ENCODE results near the gene KIF1B. TPM values are rescaled to one million over a fixed set of nuclear protein-coding genes. Genes with fewer than 3 reads are reported as not detected.

Gene KIF1B
- total RNA-seq, 1 experiment from 2014 or later: 70.1 TPM

GRCh38 chr1:10320336-10320735 is 110.0 kb downstream of the KIF1B start:
- Mint-ChIP-seq H3K27me3 (ENCODE audit: low read depth) (no peaks in the 10 kb centered on the region), H3K9me3 (no peaks in the 10 kb centered on the region), H3K27ac (peak overlapping the region; percentile 7; the same call in 1 of the 2 replicates), H3K4me3 (no peak overlapping the region), H3K36me3 (peaks cover 18% of the 10 kb centered on the region), H3K4me1 (peaks cover 26% of the 10 kb centered on the region)
- ChIA-PET CTCF (interaction anchor here (1.0 kb wide), 1 partner anchor 111 kb away, joined by 3 read pairs; no protein-coding TSS in a partner anchor), POLR2A (no interaction called here)
- TF ChIP-seq FOXP4 (CRISPR knock-in tag; IDR thresholded peaks at IDR 0.05) (no peak), ATF6 (CRISPR knock-in tag; IDR thresholded peaks at IDR 0.05) (no peak), PREB (CRISPR knock-in tag; IDR thresholded peaks at IDR 0.05; ENCODE audit: borderline replicate concordance) (no peak), ZNF121 (CRISPR knock-in tag; IDR thresholded peaks at IDR 0.05) (no peak), IRF1 (CRISPR knock-in tag; IDR thresholded peaks at IDR 0.05) (no peak), PRRX2 (CRISPR knock-in tag; IDR thresholded peaks at IDR 0.05) (no peak), ESRRA (CRISPR knock-in tag; IDR thresholded peaks at IDR 0.05; ENCODE audit: borderline replicate concordance) (no peak), CREM (CRISPR knock-in tag; IDR thresholded peaks at IDR 0.05) (no peak)
- ATAC-seq: no peak
- DNase-seq (ENCODE audit: low spot score): no peak

- H3K9me3 Mint-ChIP-seq: no peaks in the 10 kb centered on the region
- H3K27me3 Mint-ChIP-seq (ENCODE audit: low read depth): no peaks in the 10 kb centered on the region
- peaks cover 24% of the 10 kb centered on the region for H3K4me1 Mint-ChIP-seq
- DNase-seq (ENCODE audit: low spot score) (no peak), ATAC-seq (no peak)
- no peak overlapping the region for H3K4me3 Mint-ChIP-seq
- H3K27ac Mint-ChIP-seq: no peak overlapping the region
- ChIA-PET POLR2A (no interaction called here), CTCF (interaction anchor here (1.4 kb wide), 1 partner anchor 16 kb away, joined by 4 read pairs; no protein-coding TSS in a partner anchor)
- TF ChIP-seq ZNF121 (CRISPR knock-in tag; IDR thresholded peaks at IDR 0.05) (peak; percentile 78; the same call in 1 of the 2 replicates), NR2C2 (CRISPR knock-in tag; IDR thresholded peaks at IDR 0.05) (no peak)
- peaks cover 30% of the 10 kb centered on the region for H3K36me3 Mint-ChIP-seq
Observed at GRCh38 chr1:10322821-10323220, 112.5 kb downstream of the KIF1B start.

GRCh38 chr1:10324627-10325026 is 114.3 kb downstream of the KIF1B start:
- no peak overlapping the region for H3K27ac Mint-ChIP-seq
- CTCF ChIA-PET: no interaction called here
- no peak overlapping the region for H3K4me3 Mint-ChIP-seq
- TF ChIP-seq JAZF1 (CRISPR knock-in tag; IDR thresholded peaks at IDR 0.05) (no peak), FOXJ3 (CRISPR knock-in tag; IDR thresholded peaks at IDR 0.05; ENCODE audit: borderline replicate concordance) (no peak), PRRX2 (CRISPR knock-in tag; IDR thresholded peaks at IDR 0.05) (no peak), TEAD1 (CRISPR knock-in tag; IDR thresholded peaks at IDR 0.05) (no peak)
- POLR2A ChIA-PET: no interaction called here
- H3K27me3 Mint-ChIP-seq (ENCODE audit: low read depth): no peaks in the 10 kb centered on the region
- peaks cover 8% of the 10 kb centered on the region for H3K4me1 Mint-ChIP-seq
- no peak for DNase-seq (ENCODE audit: low spot score)
- H3K9me3 Mint-ChIP-seq: no peaks in the 10 kb centered on the region
- ATAC-seq: no peak
- H3K36me3 Mint-ChIP-seq: peaks cover 30% of the 10 kb centered on the region

- peaks cover 30% of the 10 kb centered on the region for H3K36me3 Mint-ChIP-seq
- ATAC-seq (no peak), DNase-seq (ENCODE audit: low spot score) (no peak)
- no peaks in the 10 kb centered on the region for H3K4me1 Mint-ChIP-seq
- peak overlapping the region; percentile 12; the same call in 1 of the 2 replicates for H3K27ac Mint-ChIP-seq
- CTCF ChIA-PET: no interaction called here
- TF ChIP-seq ERG (CRISPR knock-in tag; IDR thresholded peaks at IDR 0.05): no peak
- TF ChIP-seq ZNF396 (CRISPR knock-in tag; IDR thresholded peaks at IDR 0.05; ENCODE audit: borderline replicate concordance): no peak
- no peak for TF ChIP-seq NFATC4 (CRISPR knock-in tag; IDR thresholded peaks at IDR 0.05)
- no peak for TF ChIP-seq NR3C1 (CRISPR knock-in tag; conservative IDR thresholded peaks at IDR 0.05; ENCODE audit: low read depth)
- TF ChIP-seq CBFB (CRISPR knock-in tag; IDR thresholded peaks at IDR 0.05; ENCODE audit: low read depth): no peak
- no peak for TF ChIP-seq ZNF219 (CRISPR knock-in tag; IDR thresholded peaks at IDR 0.05; ENCODE audit: borderline replicate concordance)
- no peak for TF ChIP-seq USF1 (CRISPR knock-in tag; IDR thresholded peaks at IDR 0.05)
- TF ChIP-seq GRHL2 (CRISPR knock-in tag; IDR thresholded peaks at IDR 0.05; ENCODE audit: insufficient replicate concordance, severe bottlenecking): no peak
- TF ChIP-seq NR1H2 (CRISPR knock-in tag; IDR thresholded peaks at IDR 0.05): no peak
- no peak overlapping the region for H3K4me3 Mint-ChIP-seq
- H3K27me3 Mint-ChIP-seq (ENCODE audit: low read depth): no peaks in the 10 kb centered on the region
- H3K9me3 Mint-ChIP-seq: no peaks in the 10 kb centered on the region
- POLR2A ChIA-PET: no interaction called here
Observed at GRCh38 chr1:10325521-10325920, 115.2 kb downstream of the KIF1B start.
